Retinal pigment epithelial cell (primary cell): ENCODE measurements around the gene GRPEL1.

ENCODE experiments used
- DNase-seq: peaks from one replicate; pipeline ENCODE4 v3.0.0-alpha.2; 2010; ENCODE audit warnings: low read depth
- H3K4me3 ChIP-seq: 2 replicates; pipeline ENCODE4 v1.5.1; 2011; ENCODE audit warnings: mild to moderate bottlenecking, low read length, control low read depth, moderate library complexity
- CTCF ChIP-seq: conservative IDR thresholded peaks from 2 replicates; pipeline ENCODE4 v1.5.1; 2011; ENCODE audit warnings: low read depth, low read length, control low read depth, inconsistent platforms

The GRPEL1 gene

GRCh38 chr4:7018281-7018680 lies 49.6 kb downstream of the GRPEL1 start:
- no peak for DNase-seq
- no peak overlapping the region for H3K4me3 ChIP-seq
- TF ChIP-seq CTCF, result no peak

- TF ChIP-seq CTCF, result no peak
- no peak overlapping the region for H3K4me3 ChIP-seq
- DNase-seq, result no peak
Measured at GRCh38 chr4:7017446-7018048, 50.3 kb downstream of the GRPEL1 start.

GRCh38 chr4:7016512-7016911 lies 51.4 kb downstream of the GRPEL1 start:
- no peak for TF ChIP-seq CTCF
- no peak overlapping the region for H3K4me3 ChIP-seq
- DNase-seq, result no peak

- no peak for TF ChIP-seq CTCF
- DNase-seq, result no peak
- no peak overlapping the region for H3K4me3 ChIP-seq
Measured at GRCh38 chr4:7016086-7016485, 51.8 kb downstream of the GRPEL1 start.

- no peak for DNase-seq
- H3K4me3 ChIP-seq, result no peak overlapping the region
- no peak for TF ChIP-seq CTCF
Measured at GRCh38 chr4:7015383-7016035, 52.4 kb downstream of the GRPEL1 start.

- no peak for DNase-seq
- H3K4me3 ChIP-seq, result no peak overlapping the region
- TF ChIP-seq CTCF, result no peak
Measured at GRCh38 chr4:7014815-7015214, 53.0 kb downstream of the GRPEL1 start.

GRCh38 chr4:7013175-7013574 lies 54.7 kb downstream of the GRPEL1 start:
- DNase-seq, result no peak
- no peak for TF ChIP-seq CTCF
- no peak overlapping the region for H3K4me3 ChIP-seq
